Neural cell (in vitro differentiated cells): ENCODE results near the gene APH1B. TPM values are rescaled to one million over a fixed set of nuclear protein-coding genes. Genes with fewer than 3 reads are reported as not detected.

Source experiments
- H2AFZ ChIP-seq: fragments of 200-600, 300-800 bp; sonication (generic), shearing (Covaris generic); 2 replicates; pipeline ENCODE4 v1.6.0; 2014; ENCODE audit warnings: low read depth, mild to moderate bottlenecking, antibody characterized with exemption, low read length, moderate library complexity
- H3F3A ChIP-seq: fragments of 200-600 bp; shearing (Covaris generic); 2 replicates; pipeline ENCODE4 v1.6.1; 2016; ENCODE audit warnings: mild to moderate bottlenecking, moderate library complexity, mixed read lengths, antibody characterized with exemption, low read length; ENCODE audit not compliant: insufficient read depth, poor library complexity, severe bottlenecking
- H3K27ac ChIP-seq: fragments of 200-600, 300-800 bp; sonication (generic), shearing (Covaris generic); 2 replicates; pipeline ENCODE4 v1.5.1; 2014; ENCODE audit warnings: mild to moderate bottlenecking, low read length, moderate library complexity
- H3K27me3 ChIP-seq: fragments of 300-800, 200-600 bp; sonication (generic), shearing (Covaris generic); 2 replicates; pipeline ENCODE4 v1.6.0; 2014; ENCODE audit warnings: mild to moderate bottlenecking, low read depth, low read length, moderate library complexity; ENCODE audit not compliant: insufficient read depth
- H3K36me3 ChIP-seq: fragments of 300-800, 200-600 bp; sonication (generic), shearing (Covaris generic); 2 replicates; pipeline ENCODE4 v1.5.1; 2014; ENCODE audit warnings: mild to moderate bottlenecking, antibody characterized with exemption, low read length, moderate library complexity; ENCODE audit not compliant: insufficient read depth
- H3K4me2 ChIP-seq: fragments of 300-800, 200-600 bp; sonication (generic), shearing (Covaris generic); 2 replicates; pipeline ENCODE4 v1.6.0; 2014; ENCODE audit warnings: mild to moderate bottlenecking, low read length
- H3K4me3 ChIP-seq: fragments of 300-800, 200-600 bp; sonication (generic), shearing (Covaris generic); 2 replicates; pipeline ENCODE4 v1.5.1; 2014; ENCODE audit warnings: mild to moderate bottlenecking, low read length, moderate library complexity
- H3K79me2 ChIP-seq: fragments of 200-600 bp; shearing (Covaris generic); replicated peaks from 2 replicates; pipeline ENCODE4 v1.6.0; 2014; ENCODE audit warnings: mild to moderate bottlenecking, low read length, moderate library complexity; ENCODE audit not compliant: insufficient read depth
- H3K9ac ChIP-seq: fragments of 300-800, 200-600 bp; sonication (generic), shearing (Covaris generic); 2 replicates; pipeline ENCODE4 v1.6.1; 2016; ENCODE audit warnings: mild to moderate bottlenecking, low read length, mixed read lengths
- H3K9me2 ChIP-seq: fragments of 200-600 bp; shearing (Covaris generic); 2 replicates; pipeline ENCODE4 v1.6.1; 2016; ENCODE audit warnings: mild to moderate bottlenecking, low read length, mixed read lengths; ENCODE audit not compliant: insufficient read depth
- H3K9me3 ChIP-seq: fragments of 200-600, 300-800 bp; sonication (generic), shearing (Covaris generic); 2 replicates; pipeline ENCODE4 v1.6.1; 2016; ENCODE audit warnings: mild to moderate bottlenecking, mixed run types, low read length, moderate library complexity, mixed read lengths
- H4K20me1 ChIP-seq: fragments of 200-600 bp; shearing (Covaris generic); 2 replicates; pipeline ENCODE4 v1.6.1; 2016; ENCODE audit warnings: mild to moderate bottlenecking, mixed run types; ENCODE audit not compliant: insufficient read depth
- EP300 ChIP-seq: fragments of 450-650 bp; conservative IDR thresholded peaks from 2 replicates; pipeline ENCODE4 v1.6.1; 2014; ENCODE audit warnings: antibody characterized with exemption, mild to moderate bottlenecking, moderate library complexity; ENCODE audit not compliant: poor library complexity, severe bottlenecking
- EZH2 ChIP-seq: fragments of 200-600, 300-800 bp; shearing (Covaris generic), sonication (generic); IDR thresholded peaks from 2 replicates; pipeline ENCODE4 v1.6.1; 2014; ENCODE audit warnings: antibody characterized with exemption, low read length, borderline replicate concordance, mild to moderate bottlenecking; ENCODE audit not compliant: insufficient read depth, poor library complexity, severe bottlenecking
- MXI1 ChIP-seq: fragments of 450-650 bp; conservative IDR thresholded peaks from 2 replicates; pipeline ENCODE4 v1.6.1; 2014; ENCODE audit warnings: antibody characterized with exemption, mild to moderate bottlenecking; ENCODE audit not compliant: poor library complexity, severe bottlenecking
- POLR2AphosphoS5 ChIP-seq: IDR thresholded peaks from 2 replicates; pipeline ENCODE4 v1.6.1; 2012
- RAD21 ChIP-seq: fragments of 450-650 bp; conservative IDR thresholded peaks from 2 replicates; pipeline ENCODE4 v1.6.1; 2014; ENCODE audit warnings: antibody characterized with exemption, mild to moderate bottlenecking, moderate library complexity
- REST ChIP-seq: IDR thresholded peaks from 2 replicates; pipeline ENCODE4 v1.6.1; 2012; ENCODE audit warnings: borderline replicate concordance
- SMC3 ChIP-seq: fragments of 450-650 bp; conservative IDR thresholded peaks from 2 replicates; pipeline ENCODE4 v1.6.1; 2014; ENCODE audit warnings: antibody characterized with exemption, mild to moderate bottlenecking, moderate library complexity; ENCODE audit not compliant: poor library complexity
- TAF1 ChIP-seq: IDR thresholded peaks from 2 replicates; pipeline ENCODE4 v1.6.1; 2012; ENCODE audit warnings: low read depth
- polyA plus RNA-seq: library from polyadenylated mRNA; depleted of rRNA; stranded (reverse); fragments of >200 nt; gene quantifications from 2 replicates; pipeline ENCODE4 v1.2.3, GENCODE V29; 2014
- TF ChIP-seq, protein P1 (sequence below): fragments of 450-650 bp; IDR thresholded peaks from 2 replicates; pipeline ENCODE4 v1.5.1; 2014; ENCODE audit warnings: antibody characterized with exemption, mild to moderate bottlenecking, moderate library complexity; ENCODE audit not compliant: poor library complexity, severe bottlenecking

APH1B gene
- polyA plus RNA-seq, 1 donor from 2014 or later, result 14.6 TPM

- Histone ChIP-seq H3F3A (no peaks in the 10 kb centered on the region), H3K27me3 (no peaks in the 10 kb centered on the region), H2AFZ (no peak overlapping the region), H3K79me2 (no peaks in the 10 kb centered on the region), H3K27ac (no peak overlapping the region), H3K4me2 (no peak overlapping the region), H3K9ac (no peak overlapping the region), H3K9me2 (no peaks in the 10 kb centered on the region), H3K36me3 (no peaks in the 10 kb centered on the region), H3K4me3 (no peak overlapping the region), H4K20me1 (no peaks in the 10 kb centered on the region), H3K9me3 (no peaks in the 10 kb centered on the region)
- TF ChIP-seq RAD21 (no peak), TAF1 (no peak), REST (no peak), EP300 (no peak)
- TF ChIP-seq, protein P1, sequence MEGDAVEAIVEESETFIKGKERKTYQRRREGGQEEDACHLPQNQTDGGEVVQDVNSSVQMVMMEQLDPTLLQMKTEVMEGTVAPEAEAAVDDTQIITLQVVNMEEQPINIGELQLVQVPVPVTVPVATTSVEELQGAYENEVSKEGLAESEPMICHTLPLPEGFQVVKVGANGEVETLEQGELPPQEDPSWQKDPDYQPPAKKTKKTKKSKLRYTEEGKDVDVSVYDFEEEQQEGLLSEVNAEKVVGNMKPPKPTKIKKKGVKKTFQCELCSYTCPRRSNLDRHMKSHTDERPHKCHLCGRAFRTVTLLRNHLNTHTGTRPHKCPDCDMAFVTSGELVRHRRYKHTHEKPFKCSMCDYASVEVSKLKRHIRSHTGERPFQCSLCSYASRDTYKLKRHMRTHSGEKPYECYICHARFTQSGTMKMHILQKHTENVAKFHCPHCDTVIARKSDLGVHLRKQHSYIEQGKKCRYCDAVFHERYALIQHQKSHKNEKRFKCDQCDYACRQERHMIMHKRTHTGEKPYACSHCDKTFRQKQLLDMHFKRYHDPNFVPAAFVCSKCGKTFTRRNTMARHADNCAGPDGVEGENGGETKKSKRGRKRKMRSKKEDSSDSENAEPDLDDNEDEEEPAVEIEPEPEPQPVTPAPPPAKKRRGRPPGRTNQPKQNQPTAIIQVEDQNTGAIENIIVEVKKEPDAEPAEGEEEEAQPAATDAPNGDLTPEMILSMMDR, result no peak
Observed at GRCh38 chr15:63357731-63358130, 80.3 kb downstream of the APH1B start.

DNA sequence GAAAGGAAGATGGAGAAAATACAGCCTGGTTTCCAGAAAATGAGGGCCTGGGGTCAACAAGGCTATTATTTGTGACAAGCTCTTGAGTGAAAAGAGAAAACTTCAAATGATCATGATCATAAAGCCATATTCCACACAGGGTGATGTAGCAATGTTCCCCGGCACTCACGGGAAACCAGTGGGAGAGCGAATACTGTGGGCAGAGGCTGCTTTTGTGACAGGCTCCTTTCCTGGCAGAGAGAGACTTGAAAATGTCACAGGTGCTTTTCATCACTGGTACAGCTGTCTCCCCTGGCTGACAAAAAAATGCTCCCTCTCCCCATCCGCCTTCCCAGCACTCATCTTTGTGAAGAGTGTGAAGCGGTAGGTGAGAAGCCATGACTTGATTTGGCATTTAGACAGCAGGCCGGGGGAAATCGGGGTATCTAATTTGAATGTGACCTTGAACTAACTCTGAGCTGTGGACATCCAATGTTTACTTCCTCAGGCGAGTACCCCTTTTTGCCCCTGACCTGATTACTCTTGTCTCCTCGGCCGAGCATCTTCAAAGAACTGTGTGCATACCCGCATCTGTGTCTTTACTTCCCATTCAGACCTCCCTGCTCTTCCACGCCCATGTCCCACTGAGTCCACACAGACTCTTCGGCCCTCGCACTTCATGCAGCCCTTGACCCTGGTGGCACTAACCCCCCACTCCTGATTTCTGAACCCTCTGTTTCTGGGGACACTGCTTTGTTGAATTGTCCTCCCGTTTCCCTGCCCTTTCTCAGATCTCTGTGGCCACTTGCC, 81.0 kb downstream of the APH1B start:
- Histone ChIP-seq H2AFZ (no peak overlapping the region), H3K9me2 (no peaks in the 10 kb centered on the region), H3K79me2 (no peaks in the 10 kb centered on the region), H3K9ac (no peak overlapping the region), H3K4me2 (no peak overlapping the region), H4K20me1 (no peaks in the 10 kb centered on the region), H3K27ac (no peak overlapping the region), H3K9me3 (no peaks in the 10 kb centered on the region), H3K27me3 (no peaks in the 10 kb centered on the region), H3K36me3 (no peaks in the 10 kb centered on the region), H3F3A (no peaks in the 10 kb centered on the region), H3K4me3 (no peak overlapping the region)
- TF ChIP-seq MXI1 (no peak), REST (no peak), POLR2AphosphoS5 (no peak), EZH2 (no peak), RAD21 (no peak), EP300 (no peak), SMC3 (no peak), TAF1 (no peak)
- TF ChIP-seq, protein P1, result no peak
